GM23338 (cell line): ENCODE results near the gene SLC23A2.

Experiments used
- CREB1 ChIP-seq: fragments of 250-450 bp; sonication (Bioruptor Pico); IDR thresholded peaks from 2 replicates; pipeline ENCODE4 v1.5.0; 2020; ENCODE audit warnings: low read depth, mild to moderate bottlenecking, moderate library complexity
- CTCF ChIP-seq, 2 experiments: fragments of 200-600 bp in 1 of 2; sonication (generic) in 1 of 2; conservative IDR thresholded peaks; 2 replicates each; pipeline versions ENCODE4 v1.5.1 to v1.6.1; 2016 to 2017; ENCODE audit warnings: antibody characterized with exemption in 2 of 2, low read depth in 2 of 2, mild to moderate bottlenecking in 2 of 2, moderate library complexity in 1 of 2
- ETS1 ChIP-seq: IDR thresholded peaks from 2 replicates; pipeline ENCODE4 v1.6.1; 2016; ENCODE audit warnings: antibody characterized with exemption
- EZH2 ChIP-seq: fragments of 200-600 bp; sonication (generic); IDR thresholded peaks from one replicate; pipeline ENCODE4 v1.8.0; 2017; ENCODE audit warnings: antibody characterized with exemption, mild to moderate bottlenecking, low read depth; ENCODE audit not compliant: unreplicated experiment
- EZH2phosphoT487 ChIP-seq: fragments of 200-600 bp; sonication (generic); IDR thresholded peaks from one replicate; pipeline ENCODE4 v1.8.1; 2018; ENCODE audit warnings: antibody characterized with exemption; ENCODE audit not compliant: unreplicated experiment
- POLR2AphosphoS5 ChIP-seq: IDR thresholded peaks from 2 replicates; pipeline ENCODE4 v1.6.1; 2016; ENCODE audit warnings: antibody characterized with exemption, low read depth
- TF ChIP-seq, protein P1 (sequence below): IDR thresholded peaks from one replicate; pipeline ENCODE4 v1.6.1; 2018; ENCODE audit warnings: antibody characterized with exemption; ENCODE audit not compliant: unreplicated experiment

GRCh38 chr20:4957939-4958362 lies 43.4 kb downstream of the SLC23A2 start:
- TF ChIP-seq CTCF (conservative IDR thresholded peaks at IDR 0.05; ENCODE audit: low read depth in 2 of 2) (no peak), POLR2AphosphoS5 (no peak), CREB1 (CRISPR knock-in tag) (no peak), EZH2phosphoT487 (no peak), EZH2 (no peak), ETS1 (no peak)
- TF ChIP-seq, protein P1, sequence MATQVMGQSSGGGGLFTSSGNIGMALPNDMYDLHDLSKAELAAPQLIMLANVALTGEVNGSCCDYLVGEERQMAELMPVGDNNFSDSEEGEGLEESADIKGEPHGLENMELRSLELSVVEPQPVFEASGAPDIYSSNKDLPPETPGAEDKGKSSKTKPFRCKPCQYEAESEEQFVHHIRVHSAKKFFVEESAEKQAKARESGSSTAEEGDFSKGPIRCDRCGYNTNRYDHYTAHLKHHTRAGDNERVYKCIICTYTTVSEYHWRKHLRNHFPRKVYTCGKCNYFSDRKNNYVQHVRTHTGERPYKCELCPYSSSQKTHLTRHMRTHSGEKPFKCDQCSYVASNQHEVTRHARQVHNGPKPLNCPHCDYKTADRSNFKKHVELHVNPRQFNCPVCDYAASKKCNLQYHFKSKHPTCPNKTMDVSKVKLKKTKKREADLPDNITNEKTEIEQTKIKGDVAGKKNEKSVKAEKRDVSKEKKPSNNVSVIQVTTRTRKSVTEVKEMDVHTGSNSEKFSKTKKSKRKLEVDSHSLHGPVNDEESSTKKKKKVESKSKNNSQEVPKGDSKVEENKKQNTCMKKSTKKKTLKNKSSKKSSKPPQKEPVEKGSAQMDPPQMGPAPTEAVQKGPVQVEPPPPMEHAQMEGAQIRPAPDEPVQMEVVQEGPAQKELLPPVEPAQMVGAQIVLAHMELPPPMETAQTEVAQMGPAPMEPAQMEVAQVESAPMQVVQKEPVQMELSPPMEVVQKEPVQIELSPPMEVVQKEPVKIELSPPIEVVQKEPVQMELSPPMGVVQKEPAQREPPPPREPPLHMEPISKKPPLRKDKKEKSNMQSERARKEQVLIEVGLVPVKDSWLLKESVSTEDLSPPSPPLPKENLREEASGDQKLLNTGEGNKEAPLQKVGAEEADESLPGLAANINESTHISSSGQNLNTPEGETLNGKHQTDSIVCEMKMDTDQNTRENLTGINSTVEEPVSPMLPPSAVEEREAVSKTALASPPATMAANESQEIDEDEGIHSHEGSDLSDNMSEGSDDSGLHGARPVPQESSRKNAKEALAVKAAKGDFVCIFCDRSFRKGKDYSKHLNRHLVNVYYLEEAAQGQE = no peak
